Kidney epithelial cell (primary cell): Measurements from ENCODE around the gene YIPF7. TPM values are rescaled to one million over a fixed set of nuclear protein-coding genes. Genes with fewer than 3 reads are reported as not detected.

Source experiments
- DNase-seq: peaks from one replicate; pipeline ENCODE4 v3.0.0-alpha.2; 2010; ENCODE audit warnings: low read depth
- H3K27me3 ChIP-seq: 2 replicates; pipeline ENCODE4 v1.6.0; 2011; ENCODE audit warnings: low read length; ENCODE audit not compliant: control insufficient read depth, insufficient read depth
- H3K36me3 ChIP-seq: 2 replicates; pipeline ENCODE4 v1.5.1; 2011; ENCODE audit warnings: low read length; ENCODE audit not compliant: control insufficient read depth, insufficient read depth
- H3K4me3 ChIP-seq: 2 replicates; pipeline ENCODE4 v1.5.1; 2011; ENCODE audit warnings: low read depth, mild to moderate bottlenecking, control low read depth, low read length
- CTCF ChIP-seq: IDR thresholded peaks from 2 replicates; pipeline ENCODE4 v1.5.1; 2011; ENCODE audit warnings: mild to moderate bottlenecking, moderate library complexity, low read length, control low read depth, inconsistent platforms; ENCODE audit not compliant: insufficient read depth, poor library complexity, severe bottlenecking
- total RNA-seq: library from RNA; depleted of rRNA; stranded (reverse); fragments of >200 nt; gene quantifications from 2 replicates; pipeline ENCODE4 v1.2.3, GENCODE V29; 2015

The YIPF7 gene
- total RNA-seq, 1 donor from 2014 or later, result not detected

GRCh38 chr4:44623676-44624075 lies 27.7 kb downstream of the YIPF7 start:
- Histone ChIP-seq H3K36me3 (no peaks in the 10 kb centered on the region), H3K4me3 (no peak overlapping the region), H3K27me3 (no peaks in the 10 kb centered on the region)
- TF ChIP-seq CTCF, result no peak
- no peak for DNase-seq

GRCh38 chr4:44616621-44617020 lies 34.8 kb downstream of the YIPF7 start:
- Histone ChIP-seq H3K27me3 (no peaks in the 10 kb centered on the region), H3K4me3 (no peak overlapping the region), H3K36me3 (no peaks in the 10 kb centered on the region)
- TF ChIP-seq CTCF, result no peak
- no peak for DNase-seq

GRCh38 chr4:44583393-44583792 lies 68.0 kb downstream of the YIPF7 start:
- no peak for DNase-seq
- H3K36me3 ChIP-seq, result no peaks in the 10 kb centered on the region
- no peak for TF ChIP-seq CTCF
- H3K4me3 ChIP-seq, result no peak overlapping the region
- no peaks in the 10 kb centered on the region for H3K27me3 ChIP-seq

- H3K36me3 ChIP-seq, result no peaks in the 10 kb centered on the region
- DNase-seq, result no peak
- H3K27me3 ChIP-seq, result no peaks in the 10 kb centered on the region
- no peak for TF ChIP-seq CTCF
- no peak overlapping the region for H3K4me3 ChIP-seq
Measured at GRCh38 chr4:44580231-44580630, 71.2 kb downstream of the YIPF7 start.

GRCh38 chr4:44578954-44579353 lies 72.5 kb downstream of the YIPF7 start:
- no peaks in the 10 kb centered on the region for H3K27me3 ChIP-seq
- no peak overlapping the region for H3K4me3 ChIP-seq
- no peak for DNase-seq
- no peaks in the 10 kb centered on the region for H3K36me3 ChIP-seq
- no peak for TF ChIP-seq CTCF

Other genes starting within 250 kb of the YIPF7 start
- 0.96 and 4.8 TPM in 2 replicates for gene KCTD8, start 202.8 kb downstream of the YIPF7 start, total RNA-seq
- gene GUF1, start 26.8 kb upstream of the YIPF7 start, total RNA-seq, result 27.7 and 29.6 TPM in 2 replicates
- 18.5 and 21.3 TPM in 2 replicates for gene GNPDA2, start 74.9 kb upstream of the YIPF7 start, total RNA-seq